NCI-H2196 (cell line): ENCODE data around the gene SULT2A1.
"Not testable (repeated sequence)": the region's sequence is repeated elsewhere in the genome, so short reads cannot be mapped to it uniquely, and the experiment has no call there.

Source experiments
- DNase-seq: peaks from one replicate; lab custom pipeline; 2025; ENCODE audit not compliant: unreplicated experiment; lab: John Stamatoyannopoulos, UW

Gene SULT2A1

GRCh38 chr19:47861630-47862029, 24.5 kb downstream of the SULT2A1 start:
- DNase-seq: no peak

- DNase-seq: no peak
Measured at GRCh38 chr19:47860602-47861297, 25.4 kb downstream of the SULT2A1 start.

- DNase-seq: not testable (repeated sequence)
Measured at GRCh38 chr19:47859838-47860237, 26.3 kb downstream of the SULT2A1 start.

GRCh38 chr19:47858646-47859285, 27.3 kb downstream of the SULT2A1 start, which contains the start of gene TPRX2:
Gene TPRX2, plus strand, starts transcription at chr19:47859235. Its CDS starts 12 bp downstream, at chr19:47859247.
- DNase-seq: not testable (repeated sequence)

GRCh38 chr19:47858231-47858630, 27.9 kb downstream of the SULT2A1 start:
- DNase-seq: not testable (repeated sequence)

GRCh38 chr19:47854459-47854858, 31.7 kb downstream of the SULT2A1 start:
- no peak for DNase-seq

GRCh38 chr19:47853003-47853402, 33.1 kb downstream of the SULT2A1 start:
- no peak for DNase-seq

- DNase-seq: no peak
Measured at GRCh38 chr19:47848823-47849473, 37.2 kb downstream of the SULT2A1 start.

GRCh38 chr19:47848425-47848822, 37.7 kb downstream of the SULT2A1 start:
- no peak for DNase-seq

- DNase-seq: no peak
Measured at GRCh38 chr19:47842941-47843340, 43.2 kb downstream of the SULT2A1 start.

- DNase-seq: no peak
Measured at GRCh38 chr19:47839913-47840312, 46.2 kb downstream of the SULT2A1 start.

GRCh38 chr19:47839411-47839810, 46.7 kb downstream of the SULT2A1 start:
- DNase-seq: no peak

GRCh38 chr19:47836038-47836437, 50.1 kb downstream of the SULT2A1 start:
- no peak for DNase-seq

GRCh38 chr19:47832723-47833122, 53.4 kb downstream of the SULT2A1 start:
- no peak for DNase-seq

- no peak for DNase-seq
Measured at GRCh38 chr19:47826800-47827199, 59.3 kb downstream of the SULT2A1 start.

- no peak for DNase-seq
Measured at GRCh38 chr19:47824396-47824795, 61.7 kb downstream of the SULT2A1 start.

- no peak for DNase-seq
Measured at GRCh38 chr19:47821460-47822020, 64.6 kb downstream of the SULT2A1 start, which contains the start of gene CRX. Gene CRX, plus strand, starts transcription at chr19:47821937. Its CDS starts 12,507 bp downstream, at chr19:47834444.
